GM23338 (cell line): Measurements from ENCODE around the gene LRRC75B.

Experiments used
- CREB1 ChIP-seq: fragments of 250-450 bp; sonication (Bioruptor Pico); IDR thresholded peaks from 2 replicates; pipeline ENCODE4 v1.5.0; 2020; ENCODE audit warnings: low read depth, mild to moderate bottlenecking, moderate library complexity
- CTCF ChIP-seq, 2 experiments: fragments of 200-600 bp in 1 of 2; sonication (generic) in 1 of 2; conservative IDR thresholded peaks; 2 replicates each; pipeline versions ENCODE4 v1.5.1 to v1.6.1; 2016 to 2017; ENCODE audit warnings: antibody characterized with exemption in 2 of 2, low read depth in 2 of 2, mild to moderate bottlenecking in 2 of 2, moderate library complexity in 1 of 2
- EZH2 ChIP-seq: fragments of 200-600 bp; sonication (generic); IDR thresholded peaks from one replicate; pipeline ENCODE4 v1.8.0; 2017; ENCODE audit warnings: antibody characterized with exemption, mild to moderate bottlenecking, low read depth; ENCODE audit not compliant: unreplicated experiment
- EZH2phosphoT487 ChIP-seq: fragments of 200-600 bp; sonication (generic); IDR thresholded peaks from one replicate; pipeline ENCODE4 v1.8.1; 2018; ENCODE audit warnings: antibody characterized with exemption; ENCODE audit not compliant: unreplicated experiment
- JUNB ChIP-seq: IDR thresholded peaks from one replicate; pipeline ENCODE4 v1.6.1; 2016; ENCODE audit warnings: antibody characterized with exemption; ENCODE audit not compliant: unreplicated experiment
- POLR2AphosphoS5 ChIP-seq: IDR thresholded peaks from 2 replicates; pipeline ENCODE4 v1.6.1; 2016; ENCODE audit warnings: antibody characterized with exemption, low read depth
- REST ChIP-seq: IDR thresholded peaks from one replicate; pipeline ENCODE4 v1.6.1; 2018; ENCODE audit warnings: antibody characterized with exemption; ENCODE audit not compliant: unreplicated experiment
- STAT1 ChIP-seq: IDR thresholded peaks from one replicate; pipeline ENCODE4 v1.6.1; 2016; ENCODE audit warnings: antibody characterized with exemption; ENCODE audit not compliant: unreplicated experiment
- ZNF114 ChIP-seq: fragments of 250-450 bp; sonication (Bioruptor Pico); IDR thresholded peaks from 2 replicates; pipeline ENCODE4 v1.5.0; 2020; ENCODE audit warnings: mild to moderate bottlenecking, moderate library complexity
- ZNF331 ChIP-seq: fragments of 250-450 bp; sonication (Bioruptor Pico); IDR thresholded peaks from 2 replicates; pipeline ENCODE4 v1.5.0; 2020; ENCODE audit warnings: low read depth, mild to moderate bottlenecking, moderate library complexity
- ZNF462 ChIP-seq: fragments of 250-450 bp; sonication (Bioruptor Pico); IDR thresholded peaks from 2 replicates; pipeline ENCODE4 v1.5.0; 2020; ENCODE audit warnings: mild to moderate bottlenecking, moderate library complexity
- TF ChIP-seq, protein P1 (sequence below): IDR thresholded peaks from 2 replicates; pipeline ENCODE4 v1.6.1; 2016; ENCODE audit warnings: antibody characterized with exemption

GRCh38 chr22:24595228-24595627 lies 2.4 kb upstream of the LRRC75B start:
- TF ChIP-seq CTCF (conservative IDR thresholded peaks at IDR 0.05; ENCODE audit: low read depth in 2 of 2) (no peak), JUNB (no peak), POLR2AphosphoS5 (no peak), CREB1 (CRISPR knock-in tag) (no peak), EZH2 (no peak), REST (no peak), ZNF331 (no peak), EZH2phosphoT487 (no peak), STAT1 (no peak), ZNF114 (CRISPR knock-in tag) (no peak), ZNF462 (CRISPR knock-in tag) (no peak)
- TF ChIP-seq, protein P1, sequence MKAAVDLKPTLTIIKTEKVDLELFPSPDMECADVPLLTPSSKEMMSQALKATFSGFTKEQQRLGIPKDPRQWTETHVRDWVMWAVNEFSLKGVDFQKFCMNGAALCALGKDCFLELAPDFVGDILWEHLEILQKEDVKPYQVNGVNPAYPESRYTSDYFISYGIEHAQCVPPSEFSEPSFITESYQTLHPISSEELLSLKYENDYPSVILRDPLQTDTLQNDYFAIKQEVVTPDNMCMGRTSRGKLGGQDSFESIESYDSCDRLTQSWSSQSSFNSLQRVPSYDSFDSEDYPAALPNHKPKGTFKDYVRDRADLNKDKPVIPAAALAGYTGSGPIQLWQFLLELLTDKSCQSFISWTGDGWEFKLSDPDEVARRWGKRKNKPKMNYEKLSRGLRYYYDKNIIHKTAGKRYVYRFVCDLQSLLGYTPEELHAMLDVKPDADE: no peak
